HCT116 (cell line): ENCODE results near the gene KCNN3. TPM values are rescaled to one million over a fixed set of nuclear protein-coding genes. Genes with fewer than 3 reads are reported as not detected.

ENCODE experiments used
- ATAC-seq: fragments of 200-7000 bp; cut with Tn5 transposase; 2 replicates; pipeline ENCODE4 v1.9.1; 2020; ENCODE audit warnings: mild to moderate bottlenecking, moderate library complexity
- BruUV-seq: library from RNA; stranded (reverse); fragments of 400-500 nt; replicated peaks from 2 replicates; lab custom pipeline; 2021; lab: Mats Ljungman, UMichigan
- CTCF ChIA-PET: fragments of 300-600 bp; sonication (Branson Sonifier 250); formaldehyde crosslinking; loops from one replicate; lab custom pipeline; 2021; ENCODE audit warnings: antibody characterized with exemption; lab: Charles Lee
- POLR2A ChIA-PET: fragments of 300-600, 350-600 bp; sonication (Branson Sonifier 250); formaldehyde crosslinking; loops from one replicate; lab custom pipeline; 2021; ENCODE audit warnings: antibody characterized with exemption; lab: Charles Lee
- RAD21 ChIA-PET, 2 experiments: fragments of 300-600 bp; sonication (Branson Sonifier 250); formaldehyde crosslinking; loops; one replicate each; lab custom pipeline; 2023; ENCODE audit warnings: low total read pairs in 2 of 2; ENCODE audit not compliant: uncharacterized antibody in 2 of 2, unreplicated experiment in 2 of 2, low non-redundant PET in 1 of 2; lab: Charles Lee
- DNase-seq: peaks from one replicate; pipeline ENCODE4 v3.0.0-alpha.2; 2010; ENCODE audit warnings: low read depth, low spot score
- H2AFZ ChIP-seq: fragments of 200-600 bp; shearing (Covaris generic), sonication (generic); 2 replicates; pipeline ENCODE4 v1.6.1; 2017; ENCODE audit warnings: low read depth, mixed run types, mixed read lengths, antibody characterized with exemption, low read length; ENCODE audit not compliant: poor library complexity, severe bottlenecking
- H3K27ac ChIP-seq: 2 replicates; pipeline ENCODE4 v1.5.1; 2012; ENCODE audit warnings: low read depth, low read length
- H3K27me3 ChIP-seq: fragments of 200-600 bp; sonication (generic); 2 replicates; pipeline ENCODE4 v1.6.1; 2016; ENCODE audit warnings: mixed run types, low read length, mixed read lengths; ENCODE audit not compliant: insufficient read depth
- H3K36me3 ChIP-seq, 2 experiments: fragments of 200-500 bp in 1 of 2; fragments of 200-600 bp in 1 of 2; sonication (Bioruptor generic) in 1 of 2; sonication (generic) in 1 of 2; 2 replicates each; pipeline versions ENCODE4 v1.5.1 to v1.6.1; 2014 to 2016; ENCODE audit warnings: low read length in 2 of 2, inconsistent platforms in 1 of 2, mixed read lengths in 1 of 2, mixed run types in 1 of 2; ENCODE audit not compliant: insufficient read depth in 2 of 2, control insufficient read depth in 1 of 2
- H3K4me1 ChIP-seq, 2 experiments: fragments of 200-600 bp in 1 of 2; sonication (generic) in 1 of 2; 2 replicates each; pipeline versions ENCODE4 v1.5.1 to v1.6.1; 2012 to 2017; ENCODE audit warnings: low read length in 2 of 2, inconsistent platforms in 1 of 2, mild to moderate bottlenecking in 1 of 2, mixed read lengths in 1 of 2, mixed run types in 1 of 2, moderate library complexity in 1 of 2; ENCODE audit not compliant: insufficient read depth in 2 of 2, control insufficient read depth in 1 of 2
- H3K4me2 ChIP-seq: fragments of 200-600 bp; sonication (generic); 2 replicates; pipeline ENCODE4 v1.6.1; 2017; ENCODE audit warnings: mixed run types, low read length, mixed read lengths
- H3K4me3 ChIP-seq, 2 experiments: fragments of 200-600 bp in 1 of 2; sonication (generic) in 1 of 2; replicated peaks in 1 of 2; 2 replicates each; pipeline ENCODE4 v1.5.1; 2011 to 2016; ENCODE audit warnings: low read length in 2 of 2, control low read depth in 1 of 2, low read depth in 1 of 2, mild to moderate bottlenecking in 1 of 2, mixed read lengths in 1 of 2, mixed run types in 1 of 2
- H3K79me2 ChIP-seq: fragments of 200-600 bp; sonication (generic); 2 replicates; pipeline ENCODE4 v1.6.1; 2017; ENCODE audit warnings: mild to moderate bottlenecking, mixed run types, low read length, moderate library complexity, mixed read lengths; ENCODE audit not compliant: insufficient read depth
- H3K9ac ChIP-seq: fragments of 200-600 bp; sonication (generic); 2 replicates; pipeline ENCODE4 v1.6.1; 2016; ENCODE audit warnings: low read length, mixed read lengths
- H3K9me2 ChIP-seq: fragments of 200-600 bp; sonication (generic), shearing (Covaris generic); 2 replicates; pipeline ENCODE4 v1.6.1; 2017; ENCODE audit warnings: mixed run types, mild to moderate bottlenecking, moderate library complexity; ENCODE audit not compliant: insufficient read depth
- H3K9me3 ChIP-seq, 2 experiments: fragments of 200-500 bp in 1 of 2; fragments of 200-600 bp in 1 of 2; sonication (Bioruptor generic) in 1 of 2; sonication (generic) in 1 of 2; 2 replicates each; pipeline ENCODE4 v1.6.1; 2014 to 2017; ENCODE audit warnings: low read length in 2 of 2, mixed read lengths in 2 of 2, inconsistent platforms in 1 of 2, low read depth in 1 of 2, mild to moderate bottlenecking in 1 of 2, mixed run types in 1 of 2, moderate library complexity in 1 of 2; ENCODE audit not compliant: control insufficient read depth in 1 of 2, insufficient read depth in 1 of 2
- H4K20me1 ChIP-seq: fragments of 200-600 bp; sonication (generic), shearing (Covaris generic); 2 replicates; pipeline ENCODE4 v1.6.1; 2017; ENCODE audit warnings: mixed run types, mild to moderate bottlenecking, moderate library complexity; ENCODE audit not compliant: insufficient read depth
- ATF3 ChIP-seq: IDR thresholded peaks from 2 replicates; pipeline ENCODE4 v1.6.1; 2012
- CBX3 ChIP-seq: IDR thresholded peaks from 2 replicates; pipeline ENCODE4 v1.6.1; 2012; ENCODE audit warnings: low read depth
- CEBPB ChIP-seq: IDR thresholded peaks from 2 replicates; pipeline ENCODE4 v1.6.1; 2012; ENCODE audit warnings: low read depth
- EGR1 ChIP-seq: IDR thresholded peaks from 2 replicates; pipeline ENCODE4 v1.6.1; 2012; ENCODE audit warnings: low read depth
- ELF1 ChIP-seq: IDR thresholded peaks from 2 replicates; pipeline ENCODE4 v1.6.1; 2012; ENCODE audit warnings: low read depth, borderline replicate concordance
- EZH2 ChIP-seq: fragments of 200-600 bp; sonication (generic); IDR thresholded peaks from 2 replicates; pipeline ENCODE4 v1.6.1; 2017; ENCODE audit warnings: antibody characterized with exemption, mixed run types
- EZH2phosphoT487 ChIP-seq: fragments of 200-600 bp; IDR thresholded peaks from 2 replicates; pipeline ENCODE4 v1.6.1; 2018; ENCODE audit warnings: antibody characterized with exemption, borderline replicate concordance
- JUND ChIP-seq: IDR thresholded peaks from 2 replicates; pipeline ENCODE4 v1.6.1; 2012
- POLR2AphosphoS5 ChIP-seq: IDR thresholded peaks from 2 replicates; pipeline ENCODE4 v1.6.1; 2011; ENCODE audit warnings: mild to moderate bottlenecking, low read depth, low read length, moderate library complexity
- RAD21 ChIP-seq: IDR thresholded peaks from 2 replicates; pipeline ENCODE4 v1.6.1; 2012; ENCODE audit warnings: low read depth, mild to moderate bottlenecking
- SIN3A ChIP-seq: IDR thresholded peaks from 2 replicates; pipeline ENCODE4 v1.6.1; 2012; ENCODE audit warnings: low read depth
- SP1 ChIP-seq: IDR thresholded peaks from 2 replicates; pipeline ENCODE4 v1.6.1; 2012; ENCODE audit warnings: low read depth
- SRF ChIP-seq: IDR thresholded peaks from 2 replicates; pipeline ENCODE4 v1.6.1; 2012; ENCODE audit warnings: low read depth
- ZFX ChIP-seq: fragments of 450-650 bp; IDR thresholded peaks from 2 replicates; pipeline ENCODE4 v1.6.1; 2017
- ZNF274 ChIP-seq: fragments of 200-500 bp; sonication (Bioruptor generic); IDR thresholded peaks from 2 replicates; pipeline ENCODE4 v1.6.1; 2014; ENCODE audit warnings: mild to moderate bottlenecking, low read depth, low read length, inconsistent platforms
- intact Hi-C: fragments of 100-400 bp; cut with micrococcal nuclease; formaldehyde crosslinking; loops from 2 replicates; pipeline ENCODE4 v1.10.0; 2022
- total RNA-seq: library from RNA; stranded (reverse); gene quantifications from one replicate; pipeline ENCODE4 v1.2.1, GENCODE V29; 2021; ENCODE audit not compliant: unreplicated experiment
- TF ChIP-seq, protein P1 (sequence below): IDR thresholded peaks from 2 replicates; pipeline ENCODE4 v1.6.1; 2011; ENCODE audit warnings: mild to moderate bottlenecking, low read length, moderate library complexity; ENCODE audit not compliant: insufficient replicate concordance; ENCODE audit errors: extremely low read depth
- TF ChIP-seq, protein P2 (sequence below): IDR thresholded peaks from 2 replicates; pipeline ENCODE4 v1.6.1; 2012; ENCODE audit warnings: low read depth
- TF ChIP-seq, protein P3 (sequence below): IDR thresholded peaks from 2 replicates; pipeline ENCODE4 v1.6.1; 2012

Gene KCNN3
- total RNA-seq, 1 experiment from 2014 or later, result 1.1 TPM

- Histone ChIP-seq H3K9me3 (no peaks in the 10 kb centered on the region), H3K79me2 (no peaks in the 10 kb centered on the region), H3K27me3 (no peaks in the 10 kb centered on the region), H2AFZ (no peak overlapping the region), H4K20me1 (no peaks in the 10 kb centered on the region), H3K9me2 (no peaks in the 10 kb centered on the region), H3K9ac (no peak overlapping the region), H3K4me1 (peaks cover 6 to 20% of the 10 kb centered on the region in 2 experiments; a peak in 3 of 4 replicates), H3K27ac (no peak overlapping the region), H3K4me2 (no peak overlapping the region), H3K36me3 (no peaks in the 10 kb centered on the region), H3K4me3 (no peak overlapping the region)
- DNase-seq (no peak), ATAC-seq (peak; percentile 60; the same call in 1 of the 2 replicates)
- ChIA-PET CTCF (no interaction called here), RAD21 (no interaction called here), POLR2A (no interaction called here)
- TF ChIP-seq SRF (no peak), JUND (no peak), ZNF274 (no peak), RAD21 (no peak), ZFX (no peak), EZH2phosphoT487 (no peak), CBX3 (no peak), EZH2 (no peak), CEBPB (no peak), EGR1 (no peak), SP1 (no peak), ELF1 (no peak), SIN3A (no peak), POLR2AphosphoS5 (no peak), ATF3 (no peak)
- TF ChIP-seq, protein P1, sequence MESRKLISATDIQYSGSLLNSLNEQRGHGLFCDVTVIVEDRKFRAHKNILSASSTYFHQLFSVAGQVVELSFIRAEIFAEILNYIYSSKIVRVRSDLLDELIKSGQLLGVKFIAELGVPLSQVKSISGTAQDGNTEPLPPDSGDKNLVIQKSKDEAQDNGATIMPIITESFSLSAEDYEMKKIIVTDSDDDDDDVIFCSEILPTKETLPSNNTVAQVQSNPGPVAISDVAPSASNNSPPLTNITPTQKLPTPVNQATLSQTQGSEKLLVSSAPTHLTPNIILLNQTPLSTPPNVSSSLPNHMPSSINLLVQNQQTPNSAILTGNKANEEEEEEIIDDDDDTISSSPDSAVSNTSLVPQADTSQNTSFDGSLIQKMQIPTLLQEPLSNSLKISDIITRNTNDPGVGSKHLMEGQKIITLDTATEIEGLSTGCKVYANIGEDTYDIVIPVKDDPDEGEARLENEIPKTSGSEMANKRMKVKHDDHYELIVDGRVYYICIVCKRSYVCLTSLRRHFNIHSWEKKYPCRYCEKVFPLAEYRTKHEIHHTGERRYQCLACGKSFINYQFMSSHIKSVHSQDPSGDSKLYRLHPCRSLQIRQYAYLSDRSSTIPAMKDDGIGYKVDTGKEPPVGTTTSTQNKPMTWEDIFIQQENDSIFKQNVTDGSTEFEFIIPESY, result no peak
- TF ChIP-seq, protein P2, sequence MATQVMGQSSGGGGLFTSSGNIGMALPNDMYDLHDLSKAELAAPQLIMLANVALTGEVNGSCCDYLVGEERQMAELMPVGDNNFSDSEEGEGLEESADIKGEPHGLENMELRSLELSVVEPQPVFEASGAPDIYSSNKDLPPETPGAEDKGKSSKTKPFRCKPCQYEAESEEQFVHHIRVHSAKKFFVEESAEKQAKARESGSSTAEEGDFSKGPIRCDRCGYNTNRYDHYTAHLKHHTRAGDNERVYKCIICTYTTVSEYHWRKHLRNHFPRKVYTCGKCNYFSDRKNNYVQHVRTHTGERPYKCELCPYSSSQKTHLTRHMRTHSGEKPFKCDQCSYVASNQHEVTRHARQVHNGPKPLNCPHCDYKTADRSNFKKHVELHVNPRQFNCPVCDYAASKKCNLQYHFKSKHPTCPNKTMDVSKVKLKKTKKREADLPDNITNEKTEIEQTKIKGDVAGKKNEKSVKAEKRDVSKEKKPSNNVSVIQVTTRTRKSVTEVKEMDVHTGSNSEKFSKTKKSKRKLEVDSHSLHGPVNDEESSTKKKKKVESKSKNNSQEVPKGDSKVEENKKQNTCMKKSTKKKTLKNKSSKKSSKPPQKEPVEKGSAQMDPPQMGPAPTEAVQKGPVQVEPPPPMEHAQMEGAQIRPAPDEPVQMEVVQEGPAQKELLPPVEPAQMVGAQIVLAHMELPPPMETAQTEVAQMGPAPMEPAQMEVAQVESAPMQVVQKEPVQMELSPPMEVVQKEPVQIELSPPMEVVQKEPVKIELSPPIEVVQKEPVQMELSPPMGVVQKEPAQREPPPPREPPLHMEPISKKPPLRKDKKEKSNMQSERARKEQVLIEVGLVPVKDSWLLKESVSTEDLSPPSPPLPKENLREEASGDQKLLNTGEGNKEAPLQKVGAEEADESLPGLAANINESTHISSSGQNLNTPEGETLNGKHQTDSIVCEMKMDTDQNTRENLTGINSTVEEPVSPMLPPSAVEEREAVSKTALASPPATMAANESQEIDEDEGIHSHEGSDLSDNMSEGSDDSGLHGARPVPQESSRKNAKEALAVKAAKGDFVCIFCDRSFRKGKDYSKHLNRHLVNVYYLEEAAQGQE, result no peak
- TF ChIP-seq, protein P3, sequence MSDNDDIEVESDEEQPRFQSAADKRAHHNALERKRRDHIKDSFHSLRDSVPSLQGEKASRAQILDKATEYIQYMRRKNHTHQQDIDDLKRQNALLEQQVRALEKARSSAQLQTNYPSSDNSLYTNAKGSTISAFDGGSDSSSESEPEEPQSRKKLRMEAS, result no peak
- BruUV-seq, result no TSS peak
- intact Hi-C loops, result no loop called here
Measured at GRCh38 chr1:154778275-154778674, 91.8 kb downstream of the KCNN3 start.
